ENCODE measurements around the gene HSF5. TPM values are rescaled to one million over a fixed set of nuclear protein-coding genes. Genes with fewer than 3 reads are reported as not detected.

Gene HSF5
- total and polyA plus RNA-seq, 2 of the 13 experiments (the other 11 are each of a cell fraction or from before 2014, with no cell fraction given) = not detected

DNA sequence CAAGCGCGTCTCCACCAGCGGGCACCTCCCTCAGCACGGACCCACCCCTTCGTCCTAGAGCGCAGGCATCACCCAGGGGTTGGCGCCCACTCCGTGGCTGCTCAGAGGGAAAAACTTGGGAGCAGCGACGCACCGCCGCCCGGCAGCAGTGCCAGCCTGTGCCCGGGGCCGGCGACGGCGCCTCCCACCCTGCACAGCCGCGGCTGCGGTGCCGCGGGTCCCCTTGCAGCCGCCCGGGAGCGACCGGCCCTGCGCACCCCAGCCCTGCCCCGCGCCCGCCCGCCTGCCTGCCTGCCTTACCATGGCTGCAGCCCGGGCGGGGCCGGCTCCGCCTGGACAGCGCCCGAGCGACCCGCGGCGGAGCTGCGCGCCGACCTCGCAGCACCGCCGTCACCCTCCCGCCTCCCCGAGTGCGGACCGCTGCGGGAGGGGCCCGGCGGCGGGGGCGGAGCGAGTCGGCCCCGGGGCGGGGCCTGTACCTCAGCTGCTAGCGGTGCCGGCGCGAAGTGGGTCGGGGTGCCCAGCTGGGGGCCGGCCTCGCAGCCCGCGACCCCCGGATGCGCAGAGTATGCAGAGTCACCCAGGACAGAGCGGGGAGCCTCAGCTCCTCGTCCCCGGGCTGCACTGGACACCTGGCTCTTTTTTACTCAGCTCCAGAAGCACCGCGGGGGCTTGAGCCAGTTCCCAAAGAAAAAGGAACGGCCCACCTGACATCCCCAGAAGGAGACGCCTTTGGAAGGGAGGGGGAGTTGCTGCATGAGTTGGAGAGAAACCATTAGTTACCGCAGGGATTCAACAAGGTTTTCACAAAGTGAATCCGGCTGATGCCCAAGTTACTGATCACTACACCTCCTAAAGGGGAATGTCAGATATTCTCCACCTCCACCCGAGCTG, 43.7 kb upstream of the HSF5 start (continued):
- TF ChIP-seq HNRNPLL (IDR thresholded peaks at IDR 0.05; ENCODE audit: low read depth, low read length, poor library complexity, severe bottlenecking) (peak; percentile 50), YEATS4 (CRISPR knock-in tag; IDR thresholded peaks at IDR 0.05; ENCODE audit: borderline replicate concordance) (0 out of 2 replicates have a peak, but pooled peaks have one; percentile 24), EED (CRISPR knock-in tag; IDR thresholded peaks at IDR 0.05) (0 out of 2 replicates have a peak, but pooled peaks have one; percentile 34), ZNF674 (CRISPR knock-in tag; IDR thresholded peaks at IDR 0.05; ENCODE audit: low read depth) (0 out of 2 replicates have a peak, but pooled peaks have one; percentile 42), KDM6A (CRISPR knock-in tag; IDR thresholded peaks at IDR 0.05; ENCODE audit: low read depth) (no peak), SYNCRIP (IDR thresholded peaks at IDR 0.05; ENCODE audit: insufficient read depth, low read depth, low read length) (no peak), GZF1 (CRISPR knock-in tag; IDR thresholded peaks at IDR 0.05) (no peak), MTF2 (CRISPR knock-in tag; IDR thresholded peaks at IDR 0.05; ENCODE audit: borderline replicate concordance) (peak; percentile 85; the same call in 1 of the 2 replicates)
- TF ChIP-seq, protein P1, sequence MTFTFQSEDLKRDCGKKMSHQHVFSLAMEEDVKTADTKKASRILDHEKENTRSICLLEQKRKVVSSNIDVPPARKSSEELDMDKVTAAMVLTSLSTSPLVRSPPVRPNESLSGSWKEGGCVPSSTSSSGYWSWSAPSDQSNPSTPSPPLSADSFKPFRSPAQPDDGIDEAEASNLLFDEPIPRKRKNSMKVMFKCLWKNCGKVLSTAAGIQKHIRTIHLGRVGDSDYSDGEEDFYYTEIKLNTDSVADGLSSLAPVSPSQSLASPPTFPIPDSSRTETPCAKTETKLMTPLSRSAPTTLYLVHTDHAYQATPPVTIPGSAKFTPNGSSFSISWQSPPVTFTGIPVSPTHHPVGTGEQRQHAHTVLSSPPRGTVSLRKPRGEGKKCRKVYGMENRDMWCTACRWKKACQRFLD (CRISPR knock-in tag; IDR thresholded peaks at IDR 0.05; ENCODE audit: borderline replicate concordance) = no peak
- TF ChIP-seq, protein P2, sequence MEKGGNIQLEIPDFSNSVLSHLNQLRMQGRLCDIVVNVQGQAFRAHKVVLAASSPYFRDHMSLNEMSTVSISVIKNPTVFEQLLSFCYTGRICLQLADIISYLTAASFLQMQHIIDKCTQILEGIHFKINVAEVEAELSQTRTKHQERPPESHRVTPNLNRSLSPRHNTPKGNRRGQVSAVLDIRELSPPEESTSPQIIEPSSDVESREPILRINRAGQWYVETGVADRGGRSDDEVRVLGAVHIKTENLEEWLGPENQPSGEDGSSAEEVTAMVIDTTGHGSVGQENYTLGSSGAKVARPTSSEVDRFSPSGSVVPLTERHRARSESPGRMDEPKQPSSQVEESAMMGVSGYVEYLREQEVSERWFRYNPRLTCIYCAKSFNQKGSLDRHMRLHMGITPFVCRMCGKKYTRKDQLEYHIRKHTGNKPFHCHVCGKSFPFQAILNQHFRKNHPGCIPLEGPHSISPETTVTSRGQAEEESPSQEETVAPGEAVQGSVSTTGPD (CRISPR knock-in tag; IDR thresholded peaks at IDR 0.05) = no peak
- TF ChIP-seq, protein P3, sequence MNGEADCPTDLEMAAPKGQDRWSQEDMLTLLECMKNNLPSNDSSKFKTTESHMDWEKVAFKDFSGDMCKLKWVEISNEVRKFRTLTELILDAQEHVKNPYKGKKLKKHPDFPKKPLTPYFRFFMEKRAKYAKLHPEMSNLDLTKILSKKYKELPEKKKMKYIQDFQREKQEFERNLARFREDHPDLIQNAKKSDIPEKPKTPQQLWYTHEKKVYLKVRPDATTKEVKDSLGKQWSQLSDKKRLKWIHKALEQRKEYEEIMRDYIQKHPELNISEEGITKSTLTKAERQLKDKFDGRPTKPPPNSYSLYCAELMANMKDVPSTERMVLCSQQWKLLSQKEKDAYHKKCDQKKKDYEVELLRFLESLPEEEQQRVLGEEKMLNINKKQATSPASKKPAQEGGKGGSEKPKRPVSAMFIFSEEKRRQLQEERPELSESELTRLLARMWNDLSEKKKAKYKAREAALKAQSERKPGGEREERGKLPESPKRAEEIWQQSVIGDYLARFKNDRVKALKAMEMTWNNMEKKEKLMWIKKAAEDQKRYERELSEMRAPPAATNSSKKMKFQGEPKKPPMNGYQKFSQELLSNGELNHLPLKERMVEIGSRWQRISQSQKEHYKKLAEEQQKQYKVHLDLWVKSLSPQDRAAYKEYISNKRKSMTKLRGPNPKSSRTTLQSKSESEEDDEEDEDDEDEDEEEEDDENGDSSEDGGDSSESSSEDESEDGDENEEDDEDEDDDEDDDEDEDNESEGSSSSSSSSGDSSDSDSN (CRISPR knock-in tag; IDR thresholded peaks at IDR 0.05) = peak; percentile 27; the same call in 1 of the 2 replicates

Data from HepG2 (cell line).